A673 (cell line): ENCODE results near the gene ABI3BP. TPM values are rescaled to one million over a fixed set of nuclear protein-coding genes. Genes with fewer than 3 reads are reported as not detected.

Experiments
- BruUV-seq: library from RNA; stranded (reverse); fragments of 400-500 nt; replicated peaks from 2 replicates; lab custom pipeline; 2021; lab: Mats Ljungman, UMichigan
- CTCF ChIA-PET: fragments of 300-600 bp; sonication (Branson Sonifier 250); formaldehyde crosslinking; loops from one replicate; lab custom pipeline; 2022; ENCODE audit warnings: antibody characterized with exemption; lab: Charles Lee
- POLR2A ChIA-PET: fragments of 300-600 bp; sonication (Branson Sonifier 250); formaldehyde crosslinking; loops from one replicate; lab custom pipeline; 2022; ENCODE audit warnings: antibody characterized with exemption; ENCODE audit not compliant: low non-redundant PET; lab: Charles Lee
- DNase-seq: peaks from one replicate; pipeline ENCODE4 v3.0.0-alpha.2; 2015; ENCODE audit warnings: low spot score
- H3K27ac ChIP-seq: fragments of 200-600 bp; sonication (generic); 2 replicates; pipeline ENCODE4 v1.5.1; 2016; ENCODE audit warnings: mixed run types, low read depth, mild to moderate bottlenecking, mixed read lengths, antibody characterized with exemption, low read length; ENCODE audit not compliant: poor library complexity, severe bottlenecking
- H3K27me3 ChIP-seq: fragments of 200-600 bp; sonication (generic); replicated peaks from 2 replicates; pipeline ENCODE4 v1.6.1; 2017; ENCODE audit warnings: mixed run types, low read depth, mild to moderate bottlenecking, mixed read lengths, antibody characterized with exemption, low read length; ENCODE audit not compliant: insufficient read depth, poor library complexity
- H3K36me3 ChIP-seq: fragments of 200-600 bp; sonication (generic); 2 replicates; pipeline ENCODE4 v1.6.1; 2016; ENCODE audit warnings: mixed run types, mild to moderate bottlenecking, mixed read lengths, antibody characterized with exemption, low read length; ENCODE audit not compliant: insufficient read depth, poor library complexity, severe bottlenecking
- H3K4me1 ChIP-seq: fragments of 200-600 bp; sonication (generic); 2 replicates; pipeline ENCODE4 v1.6.1; 2017; ENCODE audit warnings: mixed run types, mild to moderate bottlenecking, mixed read lengths, antibody characterized with exemption, low read length; ENCODE audit not compliant: insufficient read depth, poor library complexity, severe bottlenecking
- H3K4me3 ChIP-seq: fragments of 200-600 bp; sonication (generic); 2 replicates; pipeline ENCODE4 v1.5.1; 2016; ENCODE audit warnings: low read depth, mixed run types, mild to moderate bottlenecking, mixed read lengths, low read length; ENCODE audit not compliant: poor library complexity, severe bottlenecking
- H3K9me3 ChIP-seq: fragments of 200-600 bp; sonication (generic); 2 replicates; pipeline ENCODE4 v1.6.1; 2016; ENCODE audit warnings: mixed run types, low read depth, mild to moderate bottlenecking, mixed read lengths, antibody characterized with exemption, low read length; ENCODE audit not compliant: poor library complexity, severe bottlenecking
- EZH2 ChIP-seq: fragments of 200-600 bp; sonication (generic); IDR thresholded peaks from 2 replicates; pipeline ENCODE4 v1.6.1; 2017; ENCODE audit warnings: borderline replicate concordance, low read depth, mild to moderate bottlenecking, mixed read lengths, antibody characterized with exemption, low read length; ENCODE audit not compliant: poor library complexity, severe bottlenecking
- intact Hi-C: fragments of 100-400 bp; cut with micrococcal nuclease; formaldehyde crosslinking; loops from one replicate; pipeline ENCODE4 v1.10.0; 2022; ENCODE audit not compliant: unreplicated experiment
- total RNA-seq: library from RNA; stranded (reverse); gene quantifications from 2 replicates; pipeline ENCODE4 v1.2.3, GENCODE V29; 2021
- TF ChIP-seq, protein P1 (sequence below): fragments of 300-800, 200-600 bp; sonication (generic); conservative IDR thresholded peaks from 2 replicates; pipeline ENCODE4 v1.5.1; 2017; ENCODE audit warnings: low read depth, mild to moderate bottlenecking, antibody characterized with exemption, low read length, moderate library complexity, mixed read lengths

Gene ABI3BP
- total RNA-seq, 1 experiment from 2014 or later, result 5.2 TPM

DNA sequence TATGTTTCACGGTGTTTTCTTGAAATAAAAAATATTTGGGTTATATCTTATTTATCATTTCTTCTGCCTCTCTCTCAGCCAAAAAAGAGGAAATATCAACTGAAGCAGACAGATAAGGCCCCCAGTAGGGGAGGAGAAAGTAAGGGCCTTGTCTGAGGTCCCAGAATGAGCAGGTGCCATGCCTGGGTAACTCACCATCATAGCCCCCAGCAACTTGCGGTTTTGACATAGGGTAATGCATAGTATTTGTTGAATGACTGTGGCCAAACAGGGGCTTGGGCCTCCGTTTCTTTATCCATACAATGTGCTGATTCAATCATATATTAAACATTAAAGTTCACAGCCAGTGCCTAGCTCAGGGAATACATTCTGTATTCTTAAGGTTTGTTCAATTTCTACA is 119.6 kb downstream of the ABI3BP start:
- BruUV-seq, result no TSS peak

DNA sequence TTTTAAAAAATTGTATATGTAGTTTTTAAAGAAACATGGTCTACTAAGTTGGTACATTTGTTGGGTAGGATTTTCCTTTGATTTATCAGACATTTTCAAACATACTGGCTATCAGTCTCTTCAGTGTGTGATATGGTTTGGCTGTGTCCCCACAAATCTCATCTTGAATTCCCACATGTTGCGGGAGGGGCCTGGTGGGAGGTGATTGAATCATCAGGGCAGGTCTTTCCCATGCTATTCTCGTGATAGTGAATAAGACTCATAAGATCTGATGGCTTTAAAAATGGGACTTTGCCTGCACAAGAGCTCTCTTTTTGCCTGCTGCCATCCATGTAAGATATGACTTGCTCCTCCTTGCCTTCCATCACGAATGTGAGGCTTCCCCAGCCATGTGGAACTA is 121.9 kb downstream of the ABI3BP start:
- ChIA-PET POLR2A (no interaction called here), CTCF (no interaction called here)
- Histone ChIP-seq H3K36me3 (no peaks in the 10 kb centered on the region), H3K9me3 (no peaks in the 10 kb centered on the region), H3K27me3 (no peaks in the 10 kb centered on the region), H3K27ac (no peak overlapping the region), H3K4me1 (peaks cover 5% of the 10 kb centered on the region), H3K4me3 (no peak overlapping the region)
- TF ChIP-seq, protein P1, sequence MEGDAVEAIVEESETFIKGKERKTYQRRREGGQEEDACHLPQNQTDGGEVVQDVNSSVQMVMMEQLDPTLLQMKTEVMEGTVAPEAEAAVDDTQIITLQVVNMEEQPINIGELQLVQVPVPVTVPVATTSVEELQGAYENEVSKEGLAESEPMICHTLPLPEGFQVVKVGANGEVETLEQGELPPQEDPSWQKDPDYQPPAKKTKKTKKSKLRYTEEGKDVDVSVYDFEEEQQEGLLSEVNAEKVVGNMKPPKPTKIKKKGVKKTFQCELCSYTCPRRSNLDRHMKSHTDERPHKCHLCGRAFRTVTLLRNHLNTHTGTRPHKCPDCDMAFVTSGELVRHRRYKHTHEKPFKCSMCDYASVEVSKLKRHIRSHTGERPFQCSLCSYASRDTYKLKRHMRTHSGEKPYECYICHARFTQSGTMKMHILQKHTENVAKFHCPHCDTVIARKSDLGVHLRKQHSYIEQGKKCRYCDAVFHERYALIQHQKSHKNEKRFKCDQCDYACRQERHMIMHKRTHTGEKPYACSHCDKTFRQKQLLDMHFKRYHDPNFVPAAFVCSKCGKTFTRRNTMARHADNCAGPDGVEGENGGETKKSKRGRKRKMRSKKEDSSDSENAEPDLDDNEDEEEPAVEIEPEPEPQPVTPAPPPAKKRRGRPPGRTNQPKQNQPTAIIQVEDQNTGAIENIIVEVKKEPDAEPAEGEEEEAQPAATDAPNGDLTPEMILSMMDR, result no peak
- no peak for TF ChIP-seq EZH2
- no TSS peak for BruUV-seq
- intact Hi-C loops, result no loop called here
- DNase-seq, result no peak

More for the DNA sequence above, 119.6 kb downstream of the ABI3BP start:
- intact Hi-C loops, result no loop called here
- Histone ChIP-seq H3K36me3 (no peaks in the 10 kb centered on the region), H3K4me3 (no peak overlapping the region), H3K4me1 (peaks cover 5% of the 10 kb centered on the region), H3K27me3 (no peaks in the 10 kb centered on the region), H3K27ac (no peak overlapping the region), H3K9me3 (no peaks in the 10 kb centered on the region)
- no peak for DNase-seq
- TF ChIP-seq, protein P1, result no peak
- no peak for TF ChIP-seq EZH2
- ChIA-PET POLR2A (no interaction called here), CTCF (no interaction called here)

DNA sequence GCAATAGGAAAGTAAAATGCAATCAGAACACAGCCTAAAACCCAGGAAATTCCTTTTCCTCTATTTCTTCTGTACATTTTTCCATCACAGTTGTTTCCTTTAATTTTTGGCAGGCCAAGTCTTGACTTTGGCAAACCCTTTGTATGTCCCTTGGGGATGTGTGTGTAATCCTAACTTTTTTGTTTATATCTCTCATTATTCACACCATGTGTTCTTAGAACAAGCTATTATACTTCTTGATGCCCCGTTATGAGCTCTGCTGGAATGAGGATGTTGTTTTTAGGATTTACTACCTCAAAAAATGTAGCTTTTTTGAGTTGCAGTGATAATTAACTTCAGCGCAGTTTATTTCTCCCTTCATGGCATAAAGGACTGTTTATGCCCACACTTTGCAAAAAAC is 123.4 kb downstream of the ABI3BP start:
- peak; percentile 65 for DNase-seq
- intact Hi-C loops, result no loop called here
- no TSS peak for BruUV-seq

More for the DNA sequence above, 123.4 kb downstream of the ABI3BP start:
- Histone ChIP-seq H3K27me3 (no peaks in the 10 kb centered on the region), H3K4me1 (peaks cover 5% of the 10 kb centered on the region), H3K27ac (no peak overlapping the region), H3K36me3 (no peaks in the 10 kb centered on the region), H3K9me3 (no peaks in the 10 kb centered on the region), H3K4me3 (no peak overlapping the region)
- TF ChIP-seq EZH2, result no peak
- TF ChIP-seq, protein P1, result no peak
- POLR2A ChIA-PET, result no interaction called here
- CTCF ChIA-PET, result interaction anchor here (0.5 kb wide), 1 partner anchor 29 kb away, joined by 4 read pairs; no protein-coding TSS in a partner anchor
